ENCODE measurements around the gene EPB41L2.
"Not testable (repeated sequence)": the region's sequence is repeated elsewhere in the genome, so short reads cannot be mapped to it uniquely, and the experiment has no call there.

Gene EPB41L2

DNA sequence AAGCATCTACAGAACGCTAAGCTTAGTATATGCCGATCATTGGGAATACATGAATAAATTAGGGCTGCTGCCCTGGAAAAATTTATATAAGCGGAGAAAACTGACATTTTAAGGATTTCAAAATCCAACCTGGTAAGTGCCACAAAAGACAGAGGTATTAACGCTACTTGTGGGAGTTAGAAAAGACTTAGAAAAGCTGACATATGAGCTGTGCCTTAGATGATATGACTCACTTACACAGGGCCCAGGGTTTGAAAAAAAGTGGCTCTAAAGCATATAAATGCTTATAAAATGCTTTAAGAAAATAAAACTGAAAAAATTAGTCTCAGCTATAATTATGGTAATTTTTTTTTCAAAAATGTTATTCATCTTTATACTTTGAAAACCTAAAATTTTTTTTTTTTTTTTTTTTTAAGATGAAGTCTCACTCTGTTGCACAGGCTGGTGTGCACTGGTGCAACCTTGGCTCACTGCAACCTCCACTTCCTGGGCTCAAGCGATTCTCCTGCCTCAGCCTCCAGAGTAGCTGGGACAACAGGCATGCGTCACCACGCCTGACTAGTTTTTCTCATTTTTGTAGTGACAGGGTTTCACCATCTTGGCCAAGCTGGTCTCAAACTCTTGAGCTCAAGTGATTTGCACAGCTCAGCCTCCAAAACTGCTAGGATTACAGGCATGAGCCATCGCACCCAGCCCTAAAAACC is 25.7 kb downstream of the EPB41L2 start:
- no peak for DNase-seq (ENCODE audit: low read depth in 2 of 2)

DNA sequence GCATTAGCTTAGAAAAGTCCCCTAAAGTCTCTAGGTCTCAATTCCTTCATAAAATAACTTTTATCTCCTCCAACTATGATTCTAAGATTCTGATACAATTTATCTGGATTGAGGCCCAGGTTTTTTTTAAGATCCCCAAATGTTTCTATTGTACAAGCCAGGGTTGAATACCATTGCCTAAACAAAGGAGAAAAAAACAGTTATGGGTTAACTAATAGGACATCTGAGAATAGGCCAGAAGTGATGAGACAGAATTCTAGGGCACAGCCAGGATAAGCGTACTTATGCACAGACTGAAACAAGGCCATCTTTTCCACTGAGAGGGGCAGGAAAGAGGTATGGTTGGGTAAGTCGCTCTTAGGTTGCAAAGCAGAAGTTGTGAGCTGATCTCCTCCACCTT is 26.4 kb downstream of the EPB41L2 start:
- DNase-seq (ENCODE audit: low read depth in 2 of 2) = no peak

DNA sequence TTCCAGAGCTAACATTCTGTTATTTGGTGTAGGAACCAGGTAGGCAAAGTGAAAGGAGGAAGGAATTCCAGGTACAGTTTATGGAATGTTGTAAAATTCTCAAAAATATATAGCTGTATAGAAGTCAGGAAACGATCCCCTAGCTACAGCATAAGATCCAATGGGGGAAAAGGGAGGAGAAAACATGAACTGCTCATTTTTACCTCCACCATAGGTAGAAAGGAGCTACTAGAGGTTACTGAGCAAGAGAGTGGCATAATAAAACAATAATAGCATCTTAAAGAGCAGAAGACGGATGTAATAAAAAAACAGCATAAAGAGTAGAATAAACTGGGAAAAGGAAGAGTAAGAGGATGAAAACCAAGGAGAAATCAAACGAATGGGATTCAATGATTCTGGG is 26.9 kb downstream of the EPB41L2 start:
- no peak for DNase-seq (ENCODE audit: low read depth in 2 of 2)

DNA sequence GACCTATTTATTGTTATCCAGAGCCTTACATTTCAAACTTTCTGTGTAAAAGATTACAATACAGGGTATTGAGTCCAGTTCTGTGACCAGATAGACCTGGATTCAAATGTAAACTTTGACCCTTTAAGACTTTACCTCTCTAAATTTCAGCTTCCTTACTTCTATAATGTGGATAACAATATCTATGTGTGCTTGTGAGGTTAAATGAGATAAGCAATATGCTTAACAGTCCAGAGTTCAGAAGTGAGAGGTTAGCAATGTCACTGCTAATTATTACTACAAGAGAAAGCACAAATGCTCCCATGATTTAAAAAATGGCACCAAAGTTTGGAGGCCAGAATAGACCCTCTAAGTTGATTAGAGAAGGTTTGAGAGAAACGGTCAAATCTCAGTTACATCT is 27.5 kb downstream of the EPB41L2 start:
- no peak for DNase-seq (ENCODE audit: low read depth in 2 of 2)

DNA sequence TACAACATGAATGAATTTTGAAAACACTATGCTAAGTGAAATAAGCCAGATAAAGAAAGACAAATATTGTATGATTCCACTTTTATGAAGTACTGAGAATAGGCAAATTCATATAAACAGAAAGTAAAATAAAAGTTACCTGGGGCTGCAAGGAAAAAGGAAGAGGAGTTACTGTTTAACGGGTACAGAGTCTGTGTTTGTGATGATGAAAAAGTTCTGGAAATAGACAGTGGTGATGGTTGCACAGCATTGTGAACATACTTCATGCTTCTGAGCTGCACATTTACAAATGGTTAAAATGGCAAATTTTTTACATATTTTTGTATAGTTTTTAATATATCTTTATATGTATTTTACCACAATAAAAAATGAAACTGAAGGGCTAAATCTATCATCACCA is 29.4 kb downstream of the EPB41L2 start:
- no peak for DNase-seq (ENCODE audit: low read depth in 2 of 2)

DNA sequence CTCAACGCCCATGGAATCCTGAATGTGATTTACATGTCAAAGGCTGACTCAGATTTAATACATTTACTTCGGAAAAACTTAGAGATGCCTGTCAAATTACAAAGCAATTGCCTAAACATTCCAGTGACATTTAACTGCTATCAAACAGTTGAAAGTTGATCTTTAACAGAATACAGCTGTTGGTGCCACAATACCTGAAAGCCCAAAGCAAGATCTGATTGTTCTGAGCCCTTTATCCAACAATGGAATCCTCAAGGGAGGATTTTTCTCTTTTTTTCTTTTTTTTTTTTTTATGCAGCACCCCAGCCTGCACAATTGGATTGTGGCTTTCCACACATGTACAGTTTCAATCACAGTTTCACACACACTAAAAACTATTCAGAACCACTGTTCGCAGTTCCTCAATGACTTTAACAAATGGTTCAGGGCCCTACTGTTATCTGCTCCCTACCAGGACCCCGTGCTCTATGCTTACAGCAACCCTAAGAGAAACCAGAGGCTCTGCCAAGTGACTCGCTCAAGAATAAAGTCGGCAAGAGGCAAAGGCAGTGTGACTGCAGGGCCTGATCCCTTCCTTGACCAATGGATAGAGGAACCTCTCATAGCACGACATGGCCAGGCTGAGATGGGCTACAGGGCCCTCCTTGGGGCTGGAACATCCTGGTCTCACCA is 33.3 kb downstream of the EPB41L2 start:
- no peak for DNase-seq (ENCODE audit: low read depth in 2 of 2)

DNA sequence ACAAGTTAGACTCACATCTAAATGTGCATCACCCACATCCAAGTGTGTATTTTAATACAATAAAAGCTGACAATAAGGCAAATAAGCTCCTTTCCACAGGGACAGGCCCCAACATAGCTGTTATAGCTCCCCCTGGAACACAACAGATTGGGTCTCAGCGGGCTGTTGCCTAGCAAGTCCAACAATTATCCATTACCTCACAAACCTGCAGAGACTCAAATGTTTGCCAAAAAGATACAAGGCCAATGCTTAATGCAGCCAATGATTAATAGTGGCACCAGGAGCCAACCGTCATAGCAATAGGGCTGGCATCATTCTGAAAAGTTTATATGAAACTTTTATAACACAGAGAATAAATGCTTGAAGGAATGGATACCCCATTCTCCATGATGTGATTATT is 35.7 kb downstream of the EPB41L2 start:
- DNase-seq (ENCODE audit: low read depth in 2 of 2) = no peak

DNA sequence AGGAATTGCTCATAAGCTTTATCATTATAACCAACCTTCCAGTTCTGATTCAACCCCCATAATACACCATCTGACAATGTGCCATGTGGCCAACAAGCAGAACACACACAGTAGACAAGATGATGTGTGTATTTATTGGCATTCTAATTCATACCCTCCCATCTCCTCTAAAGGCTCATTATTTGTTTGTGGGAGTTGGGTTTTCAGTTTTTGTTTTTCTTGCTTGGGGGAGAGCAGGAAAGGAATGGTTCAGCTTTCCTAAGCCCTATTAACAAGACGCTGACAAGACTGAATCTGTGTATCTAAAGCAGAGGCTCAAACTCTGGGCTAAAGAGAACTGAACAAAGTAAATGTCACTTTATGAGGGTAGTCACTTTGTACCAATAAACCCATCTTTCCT is 36.8 kb downstream of the EPB41L2 start:
- no peak for DNase-seq (ENCODE audit: low read depth in 2 of 2)

DNA sequence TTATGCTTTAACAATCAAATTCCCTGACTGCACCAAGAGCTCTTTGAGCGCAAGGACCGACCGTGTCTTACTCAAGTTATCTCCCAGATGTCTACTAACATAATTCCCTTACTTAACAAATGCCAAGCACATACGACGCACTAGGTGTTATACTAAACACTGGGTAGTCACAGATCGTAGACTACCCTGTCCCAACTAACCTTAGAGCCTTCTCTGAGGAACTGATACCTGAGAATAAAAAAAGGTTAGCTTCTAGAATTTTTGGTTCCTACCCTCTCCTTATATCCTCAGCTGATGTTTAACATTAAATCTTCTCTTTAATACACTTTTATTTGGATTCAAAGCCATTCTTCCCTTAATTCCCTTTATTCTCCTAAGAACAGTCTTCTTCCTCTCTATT is 38.5 kb downstream of the EPB41L2 start:
- DNase-seq (ENCODE audit: low read depth in 2 of 2) = no peak

DNA sequence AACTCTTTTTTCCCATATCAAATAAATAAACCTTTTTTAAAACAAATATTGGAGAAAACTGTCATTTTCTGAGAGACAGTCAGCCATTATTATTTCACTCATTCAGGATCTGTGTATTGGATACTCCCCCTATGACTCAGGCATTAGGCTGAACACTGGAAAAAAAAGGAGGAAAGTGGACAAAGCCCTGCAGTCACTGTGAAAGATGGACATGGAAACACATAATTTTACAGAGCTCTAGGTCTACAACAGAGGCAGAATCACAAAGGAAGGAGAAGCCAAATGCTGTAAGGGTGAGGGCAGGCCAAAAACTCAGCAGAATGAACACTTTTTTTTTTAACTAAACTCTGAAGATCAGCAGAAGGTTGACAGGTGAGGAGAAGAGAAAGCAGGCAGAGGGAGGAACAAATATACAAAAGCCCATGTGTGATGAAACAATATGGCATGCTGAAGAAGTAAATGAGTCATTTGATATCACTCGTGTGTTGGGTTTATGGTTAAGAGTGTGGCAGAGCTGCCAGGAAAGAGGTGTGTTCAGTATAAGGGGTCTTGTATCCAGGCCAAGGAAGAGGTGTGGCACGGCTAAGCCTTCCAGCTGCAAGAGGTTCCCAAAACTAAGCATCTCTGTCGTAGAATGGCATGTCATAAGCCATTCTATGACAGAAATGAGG is 39.1 kb downstream of the EPB41L2 start:
- no peak for DNase-seq (ENCODE audit: low read depth in 2 of 2)

DNA sequence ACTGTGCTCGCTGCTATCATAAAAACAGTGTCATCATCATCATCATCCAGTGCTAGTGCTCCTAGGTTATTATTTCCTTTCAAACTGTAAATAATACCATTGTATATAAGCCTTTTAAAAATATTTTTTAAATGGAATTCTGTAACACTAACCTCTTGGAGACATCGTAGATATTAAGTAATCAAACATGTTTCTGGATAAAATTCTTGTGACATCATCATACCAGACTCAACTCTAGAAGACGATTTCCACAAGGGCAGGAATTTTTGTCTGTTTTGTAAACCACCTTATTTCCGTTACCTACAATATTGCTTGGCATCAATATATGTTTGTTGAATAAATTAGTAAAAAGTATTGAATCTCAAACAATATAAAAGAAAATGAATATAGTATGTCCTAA is 40.4 kb downstream of the EPB41L2 start:
- no peak for DNase-seq (ENCODE audit: low read depth in 2 of 2)

DNA sequence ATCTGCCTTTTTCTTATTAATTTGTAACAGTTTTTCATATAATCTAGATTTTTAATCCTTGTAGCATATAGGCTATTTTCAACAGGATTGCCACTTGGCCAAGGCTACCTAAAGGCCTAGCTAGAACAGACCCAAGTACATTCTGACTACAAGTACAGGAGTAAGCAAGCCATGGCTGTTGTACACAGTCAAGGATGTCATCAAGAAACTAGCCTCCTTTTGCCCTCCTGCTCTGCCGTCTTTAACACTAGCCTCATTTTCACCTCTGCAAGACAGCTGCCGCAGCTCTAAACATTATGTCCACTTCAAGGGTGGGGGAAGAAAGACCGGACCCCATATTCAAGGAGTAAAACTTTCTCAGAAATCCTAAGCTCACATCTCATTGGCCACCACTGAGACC is 45.1 kb downstream of the EPB41L2 start:
- DNase-seq (ENCODE audit: low read depth in 2 of 2) = no peak

DNA sequence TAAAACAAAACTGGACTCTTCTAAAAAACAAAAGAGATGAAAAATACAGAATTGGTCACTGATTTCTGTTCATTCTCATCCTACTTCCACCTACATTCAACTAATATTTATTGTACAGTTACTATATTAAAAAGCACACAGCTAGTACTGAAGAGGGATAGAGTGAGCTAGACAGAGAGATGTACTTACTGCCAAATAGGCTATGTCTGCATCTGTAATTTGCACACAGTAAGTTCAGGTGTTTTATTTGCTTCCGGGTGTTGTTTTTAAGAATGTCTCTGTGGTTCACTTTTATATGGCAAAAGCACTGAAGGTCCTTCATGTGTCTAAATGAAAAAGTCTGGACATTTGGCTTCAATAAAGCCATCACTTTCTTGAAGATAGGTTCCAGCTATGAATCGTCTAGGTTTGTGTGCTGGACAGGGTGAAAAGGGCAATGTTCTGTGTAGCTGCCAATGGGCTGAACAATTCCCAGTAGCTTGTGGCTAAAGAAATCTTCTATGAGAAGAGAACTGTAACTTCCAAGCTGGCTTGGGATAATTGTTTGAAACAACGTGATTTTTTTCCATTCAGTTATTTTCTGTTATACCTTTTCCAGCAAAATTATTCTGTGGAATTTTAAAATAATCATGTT is 47.3 kb downstream of the EPB41L2 start:
- no peak for DNase-seq (ENCODE audit: low read depth in 2 of 2)

DNA sequence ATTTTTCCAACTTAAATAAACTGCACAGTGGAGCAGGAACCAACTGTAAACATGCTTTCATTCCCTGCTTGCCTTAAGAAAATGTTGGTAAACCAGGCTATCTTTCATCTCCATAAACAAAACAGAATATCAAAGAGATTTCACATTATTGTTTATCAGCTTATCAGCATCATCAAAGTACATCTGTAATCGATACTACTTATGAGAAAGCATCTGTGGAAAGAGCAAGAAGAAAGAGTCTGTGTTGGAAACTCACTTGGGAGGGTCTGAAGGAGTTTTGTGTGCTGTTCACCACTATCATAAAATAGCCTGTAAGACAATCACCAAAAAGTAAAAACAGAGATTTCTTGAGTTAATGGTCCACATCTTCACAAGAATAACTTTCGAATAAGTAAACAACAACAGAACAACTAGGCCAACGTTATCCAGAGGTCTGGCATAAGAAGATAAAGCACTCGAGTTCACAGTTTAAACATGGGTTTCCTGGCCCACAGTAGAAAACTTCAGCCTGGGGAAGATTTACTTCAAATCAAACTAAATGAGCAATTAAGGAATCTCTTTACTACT is 47.9 kb downstream of the EPB41L2 start:
- no peak for DNase-seq (ENCODE audit: low read depth in 2 of 2)

DNA sequence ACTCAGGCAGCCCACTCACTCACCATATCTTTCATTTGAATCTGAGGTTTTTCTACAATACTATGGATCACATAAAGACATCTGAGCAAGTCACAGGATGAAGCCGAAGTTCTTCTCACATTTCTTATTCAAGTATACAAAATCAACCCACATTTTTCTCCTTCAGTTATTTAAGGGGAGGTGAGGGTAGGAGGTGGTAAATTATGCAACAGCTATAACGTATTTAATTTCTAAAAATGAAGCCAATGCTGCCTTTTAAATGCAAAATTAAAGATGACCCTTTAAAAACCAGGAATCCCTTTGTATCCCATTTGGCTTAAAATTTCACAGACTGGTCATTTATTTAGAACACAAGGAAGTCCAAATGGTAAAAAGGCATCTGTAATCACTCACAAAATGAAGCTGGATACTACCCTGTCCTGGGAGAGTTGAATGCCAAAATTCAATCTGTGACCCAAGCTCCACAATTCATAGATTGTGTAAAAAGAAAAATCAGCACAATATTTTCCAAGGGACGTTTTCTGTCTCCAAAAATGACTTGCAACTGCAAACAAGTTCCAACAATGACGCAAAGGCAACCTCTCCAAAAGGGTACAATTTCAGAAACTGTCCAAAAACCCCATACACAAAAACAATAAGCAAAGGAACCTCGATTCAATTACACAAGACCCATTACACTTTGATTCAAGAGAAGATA is 48.8 kb downstream of the EPB41L2 start:
- no peak for DNase-seq (ENCODE audit: low read depth in 2 of 2)

DNA sequence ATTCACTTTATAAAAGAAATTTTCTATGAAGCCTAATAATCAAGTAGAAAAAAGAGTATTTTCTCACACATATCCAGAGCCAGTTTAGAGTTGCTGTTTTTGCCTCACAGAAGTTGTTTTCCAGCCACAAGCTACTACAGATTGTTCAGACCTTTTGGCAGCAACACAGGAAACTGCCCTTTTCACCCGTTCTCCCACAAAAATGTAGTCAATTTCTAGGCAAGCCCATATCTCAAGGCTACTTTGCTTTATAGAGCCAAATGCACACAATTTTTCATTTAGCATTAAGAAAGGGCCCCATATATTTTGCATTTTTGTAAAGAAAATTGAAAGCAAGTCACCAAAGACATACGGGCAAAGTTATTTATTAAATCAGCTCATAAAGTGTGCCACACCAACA is 49.5 kb downstream of the EPB41L2 start:
- no peak for DNase-seq (ENCODE audit: low read depth in 2 of 2)

DNA sequence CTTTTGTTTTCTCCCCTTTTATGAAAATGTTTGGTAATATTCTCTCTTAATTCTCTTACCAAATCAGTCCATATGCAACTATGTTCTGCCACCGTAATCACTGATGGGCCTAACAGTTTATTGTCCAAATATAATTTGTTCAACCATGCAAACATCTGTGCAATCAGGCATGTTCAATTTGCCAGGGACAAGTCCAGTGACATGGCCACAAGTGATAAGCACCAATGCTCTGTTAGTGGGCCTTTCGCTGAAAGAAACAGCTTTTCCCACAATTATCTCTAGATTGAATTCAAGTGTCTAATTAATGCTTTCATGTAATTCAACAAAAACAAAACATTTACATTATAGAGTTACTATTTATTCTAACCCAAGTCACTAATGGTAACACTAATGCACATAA is 53.3 kb downstream of the EPB41L2 start:
- no peak for DNase-seq (ENCODE audit: low read depth in 2 of 2)

DNA sequence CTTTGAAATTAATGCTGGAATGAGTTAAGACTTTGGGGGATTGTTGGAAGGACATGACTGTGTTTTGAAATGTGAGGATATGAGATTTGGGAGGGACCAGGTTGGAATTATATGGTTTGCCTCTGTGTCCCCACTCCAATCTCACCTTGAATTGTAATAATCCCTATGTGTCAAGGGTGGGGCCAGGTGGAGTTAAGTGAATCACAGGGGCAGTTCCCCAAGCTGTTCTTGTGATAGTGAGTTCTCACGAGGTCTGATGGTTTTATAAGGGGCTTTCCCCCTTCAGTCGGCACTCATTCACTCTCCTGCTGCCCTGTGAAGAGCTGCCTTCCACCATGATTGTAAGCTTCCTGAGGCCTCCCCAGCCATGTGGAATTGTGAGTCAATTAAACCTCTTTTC is 54.1 kb downstream of the EPB41L2 start:
- DNase-seq (ENCODE audit: low read depth in 2 of 2) = not testable (repeated sequence)

DNA sequence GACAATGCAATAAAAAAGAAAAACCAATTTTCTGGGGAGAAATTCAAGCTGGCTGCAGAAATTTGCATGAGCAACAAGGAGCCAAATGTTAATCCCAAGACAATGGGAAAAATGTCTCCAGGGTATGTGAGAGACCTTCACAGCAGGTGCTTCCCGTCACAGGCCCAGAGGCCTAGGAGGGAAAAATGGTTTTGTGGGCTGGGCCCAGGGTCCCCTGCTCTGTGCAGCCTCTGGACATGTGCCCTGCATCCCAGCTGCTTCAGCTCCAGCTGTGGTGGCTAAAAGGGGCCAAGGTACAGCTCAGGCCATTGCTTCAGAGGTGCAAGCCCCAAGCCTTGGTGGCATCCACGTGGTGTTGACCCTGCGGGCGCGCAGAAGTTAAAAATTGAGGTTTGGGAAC is 55.1 kb downstream of the EPB41L2 start:
- not testable (repeated sequence) for DNase-seq (ENCODE audit: low read depth in 2 of 2)

DNA sequence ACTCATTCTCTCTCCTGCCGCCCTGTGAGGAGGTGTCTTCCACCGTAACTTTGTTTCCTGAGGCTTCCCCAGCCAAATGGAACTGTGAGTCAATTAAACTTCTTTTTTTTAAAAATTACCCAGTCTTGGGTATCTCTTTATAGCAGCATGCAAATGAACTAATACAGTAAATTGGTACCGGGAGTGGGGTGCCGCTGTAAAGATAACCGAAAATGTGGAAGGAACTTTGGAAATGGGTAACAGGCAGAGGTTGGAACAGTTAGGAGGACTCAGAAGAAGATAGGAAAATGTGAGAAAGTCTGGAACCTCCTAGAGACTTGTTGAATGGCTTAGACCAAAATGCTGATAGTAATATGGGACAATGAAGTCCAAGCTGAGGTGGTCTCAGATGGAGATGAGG is 55.8 kb downstream of the EPB41L2 start:
- no peak for DNase-seq (ENCODE audit: low read depth in 2 of 2)

DNA sequence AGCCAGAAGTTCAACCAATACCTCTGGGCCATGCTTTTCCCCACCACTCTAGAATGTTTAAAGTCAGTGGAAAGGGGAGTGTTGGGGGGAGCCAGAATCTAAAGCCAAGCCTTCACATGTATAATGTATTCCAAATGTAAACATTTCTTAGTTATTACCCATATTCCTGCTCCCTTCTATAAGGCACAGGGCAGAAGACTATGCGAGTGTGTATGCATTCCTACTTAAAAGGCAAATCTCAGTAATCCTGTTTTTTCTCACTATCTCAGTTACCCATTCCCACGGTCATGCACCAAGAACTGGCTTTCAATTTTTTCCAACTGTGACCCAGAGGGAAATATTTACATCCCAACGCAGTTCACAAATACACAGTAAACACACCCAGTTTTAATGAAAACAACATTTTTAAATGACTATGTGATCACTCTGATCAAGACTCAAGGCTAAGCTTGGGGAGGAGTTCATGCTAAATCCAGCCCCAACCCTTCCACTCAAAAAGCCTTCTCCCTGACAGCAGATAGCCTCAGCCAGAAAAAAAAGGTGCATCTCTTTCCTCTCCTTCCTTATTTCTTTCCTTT is 57.5 kb downstream of the EPB41L2 start:
- DNase-seq (ENCODE audit: low read depth in 2 of 2) = no peak

All from stimulated activated CD4-positive, alpha-beta T cell treated with anti-CD3 and anti-CD28 coated beads, Interleukin-12 subunit alpha, Interleukin-12 subunit beta, amount 100 ng/mL, for 24 hours (primary cell).